Neuron (in vitro differentiated cells): ENCODE data around the gene COA5.

ENCODE experiments used
- H2AFZ ChIP-seq: one replicate; pipeline ENCODE4 v1.6.1; 2013; ENCODE audit warnings: low read depth, mild to moderate bottlenecking, inconsistent platforms, low read length, moderate library complexity
- H3K27me3 ChIP-seq: one replicate; pipeline ENCODE4 v1.6.1; 2013; ENCODE audit warnings: low read length; ENCODE audit not compliant: insufficient read depth
- H3K36me3 ChIP-seq: one replicate; pipeline ENCODE4 v1.6.1; 2013; ENCODE audit warnings: low read length; ENCODE audit not compliant: insufficient read depth
- H3K4me1 ChIP-seq: one replicate; pipeline ENCODE4 v1.6.1; 2013; ENCODE audit warnings: low read length; ENCODE audit not compliant: insufficient read depth
- H3K4me3 ChIP-seq: 2 replicates; pipeline ENCODE4 v1.5.1; 2013; ENCODE audit warnings: mild to moderate bottlenecking, low read length, moderate library complexity
- H3K9me3 ChIP-seq: one replicate; pipeline ENCODE4 v1.6.1; 2013; ENCODE audit warnings: low read length

Gene COA5

DNA sequence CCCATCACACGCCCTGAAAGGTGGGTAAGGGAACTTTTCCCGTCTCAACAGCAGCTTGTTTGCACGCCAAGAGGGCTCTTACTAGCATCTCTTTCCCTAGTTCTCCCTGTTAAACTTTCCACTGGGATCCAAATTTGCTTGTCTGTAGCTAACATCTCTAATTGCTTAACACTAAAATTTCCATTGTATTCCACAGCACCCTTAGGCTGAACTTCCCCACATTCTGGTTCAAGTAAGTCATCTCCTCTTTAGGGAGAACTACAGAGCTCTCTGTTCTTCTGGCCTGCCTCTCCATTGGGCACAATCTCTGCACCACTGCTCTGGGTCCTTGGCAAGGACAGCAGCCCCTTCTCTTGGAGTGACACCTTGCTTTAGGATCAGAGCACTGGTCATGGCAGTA, 24.0 kb upstream of the COA5 start:
- peaks cover 2% of the 10 kb centered on the region for H3K4me1 ChIP-seq
- H3K9me3 ChIP-seq = peaks cover 2% of the 10 kb centered on the region
- no peak overlapping the region for H3K4me3 ChIP-seq
- H2AFZ ChIP-seq = no peak overlapping the region
- H3K27me3 ChIP-seq = no peaks in the 10 kb centered on the region
- H3K36me3 ChIP-seq = no peaks in the 10 kb centered on the region

DNA sequence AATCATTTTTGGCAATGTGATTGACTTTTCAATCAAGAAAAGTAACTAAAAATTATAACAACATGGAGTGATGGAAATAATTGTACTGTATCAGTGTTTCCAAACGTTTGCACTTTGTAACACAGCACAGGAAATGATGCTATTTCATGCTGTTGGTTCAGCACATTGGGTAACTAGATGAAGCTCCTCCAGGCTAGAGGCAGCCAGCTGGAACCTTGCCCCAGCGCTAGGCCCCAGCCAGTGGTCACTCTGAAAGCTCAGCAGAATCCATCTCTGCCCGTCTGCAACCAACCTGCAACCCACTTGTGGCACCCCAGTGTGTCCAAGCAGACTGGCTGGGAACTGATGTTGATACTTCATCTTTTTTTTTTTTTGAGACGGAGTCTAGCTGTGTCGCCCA, 15.3 kb upstream of the COA5 start:
- H3K4me3 ChIP-seq = no peak overlapping the region
- no peaks in the 10 kb centered on the region for H3K36me3 ChIP-seq
- H3K9me3 ChIP-seq = peaks cover 3% of the 10 kb centered on the region
- no peak overlapping the region for H2AFZ ChIP-seq
- H3K27me3 ChIP-seq = no peaks in the 10 kb centered on the region
- H3K4me1 ChIP-seq = no peaks in the 10 kb centered on the region

GRCh38 chr2:98617149-98617548, 8.8 kb upstream of the COA5 start:
- H3K4me3 ChIP-seq = no peak overlapping the region
- peaks cover 54% of the 10 kb centered on the region for H3K36me3 ChIP-seq
- no peaks in the 10 kb centered on the region for H3K27me3 ChIP-seq
- H3K9me3 ChIP-seq = peaks cover 3% of the 10 kb centered on the region
- no peak overlapping the region for H2AFZ ChIP-seq
- H3K4me1 ChIP-seq = no peaks in the 10 kb centered on the region

- Histone ChIP-seq H3K27me3 (no peaks in the 10 kb centered on the region), H3K9me3 (no peaks in the 10 kb centered on the region), H3K36me3 (peaks cover 69% of the 10 kb centered on the region), H2AFZ (no peak overlapping the region), H3K4me3 (no peak overlapping the region), H3K4me1 (peaks cover 8% of the 10 kb centered on the region)
Observed at GRCh38 chr2:98615481-98615880, 7.2 kb upstream of the COA5 start.

- Histone ChIP-seq H3K9me3 (no peaks in the 10 kb centered on the region), H3K36me3 (peaks cover 75% of the 10 kb centered on the region), H3K4me3 (no peak overlapping the region), H2AFZ (no peak overlapping the region), H3K4me1 (peaks cover 21% of the 10 kb centered on the region), H3K27me3 (no peaks in the 10 kb centered on the region)
Observed at GRCh38 chr2:98614024-98614739, 5.9 kb upstream of the COA5 start.

DNA sequence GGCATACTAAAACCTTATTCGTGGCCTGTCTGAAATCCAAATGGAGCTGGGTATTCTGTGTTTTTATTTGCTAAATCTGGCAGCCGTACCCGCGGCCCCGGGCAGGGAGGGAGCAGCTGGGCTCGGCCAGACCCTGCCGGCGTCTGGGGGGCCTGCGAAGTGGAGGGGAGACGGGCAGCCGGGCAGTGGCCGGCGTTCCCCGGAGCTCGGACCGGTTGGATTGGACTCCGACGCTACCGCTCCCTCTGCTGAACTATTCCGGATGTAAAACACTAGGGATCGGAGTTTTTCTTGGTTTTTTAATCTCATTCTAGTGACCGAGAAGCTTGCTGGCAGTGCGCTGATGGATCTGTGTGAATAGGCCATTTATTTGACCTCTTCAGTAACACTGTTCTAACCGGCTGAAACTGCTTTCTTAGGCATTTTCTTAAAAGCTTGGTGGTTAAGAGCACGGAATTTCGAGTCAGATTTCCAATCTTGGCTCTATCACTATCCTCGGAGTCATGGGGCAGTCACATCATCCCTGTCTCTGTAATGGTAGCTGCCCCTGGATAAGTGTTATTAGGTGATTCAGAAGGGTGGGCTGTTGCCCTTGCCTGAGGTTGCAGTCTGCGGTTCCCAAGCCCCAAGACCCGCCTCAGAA, 771 bp upstream of the COA5 start:
- Histone ChIP-seq H3K27me3 (no peaks in the 10 kb centered on the region), H3K36me3 (peaks cover 37% of the 10 kb centered on the region), H3K4me1 (peaks cover 35% of the 10 kb centered on the region), H2AFZ (peak overlapping the region; percentile 81), H3K4me3 (peak overlapping the region; percentile 80), H3K9me3 (no peaks in the 10 kb centered on the region)

- Histone ChIP-seq H2AFZ (peak overlapping the region; percentile 81), H3K36me3 (peaks cover 30% of the 10 kb centered on the region), H3K9me3 (no peaks in the 10 kb centered on the region)
Observed at GRCh38 chr2:98607741-98608115, 584 bp downstream of the COA5 start.

DNA sequence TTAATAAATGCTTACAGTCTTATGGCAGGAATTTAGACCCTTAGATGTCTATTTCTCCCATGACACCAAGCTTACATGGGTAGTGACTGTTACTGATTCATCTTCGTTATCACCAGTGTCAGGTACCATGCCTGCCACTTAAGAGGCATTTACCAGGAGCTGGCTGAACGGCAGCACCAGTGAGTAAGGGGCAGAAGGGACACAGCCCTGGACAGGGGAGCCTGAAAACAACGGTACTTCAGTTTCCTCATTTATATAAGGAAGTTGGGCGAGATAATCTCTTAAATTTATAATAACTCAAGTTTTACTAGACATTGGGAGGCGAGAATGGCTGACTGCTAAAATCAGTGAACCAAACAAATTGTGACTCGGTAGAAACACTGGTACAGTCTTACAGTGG, 1.2 kb downstream of the COA5 start:
- Histone ChIP-seq H2AFZ (no peak overlapping the region), H3K27me3 (no peaks in the 10 kb centered on the region), H3K36me3 (peaks cover 27% of the 10 kb centered on the region), H3K9me3 (no peaks in the 10 kb centered on the region), H3K4me3 (peak overlapping the region; percentile 80), H3K4me1 (peaks cover 35% of the 10 kb centered on the region)

More at GRCh38 chr2:98607741-98608115, 584 bp downstream of the COA5 start:
- H3K27me3 ChIP-seq = no peaks in the 10 kb centered on the region
- peaks cover 35% of the 10 kb centered on the region for H3K4me1 ChIP-seq
- peak overlapping the region; percentile 80 for H3K4me3 ChIP-seq

DNA sequence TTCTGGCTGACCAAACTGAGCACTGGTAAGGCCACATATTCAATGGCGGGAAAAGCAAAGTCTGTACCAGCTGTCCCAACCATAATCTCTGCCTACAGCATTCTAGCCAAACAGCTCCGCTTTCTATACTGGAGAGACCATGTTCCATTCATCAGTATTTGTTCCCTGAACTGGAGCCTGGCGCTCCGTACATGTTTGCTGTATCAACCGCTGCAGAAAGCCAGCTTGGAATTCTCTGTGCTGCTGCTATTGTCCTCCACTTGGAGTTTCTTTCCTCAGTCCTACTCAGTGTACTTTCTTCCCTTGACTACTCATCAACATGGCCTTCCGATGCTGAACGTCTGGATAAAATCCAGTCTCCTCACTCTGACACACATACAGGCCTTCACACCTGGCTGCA, 1.9 kb downstream of the COA5 start:
- Histone ChIP-seq H3K36me3 (peaks cover 26% of the 10 kb centered on the region), H3K4me1 (peaks cover 35% of the 10 kb centered on the region), H3K27me3 (no peaks in the 10 kb centered on the region), H3K4me3 (no peak overlapping the region), H3K9me3 (no peaks in the 10 kb centered on the region), H2AFZ (no peak overlapping the region)

DNA sequence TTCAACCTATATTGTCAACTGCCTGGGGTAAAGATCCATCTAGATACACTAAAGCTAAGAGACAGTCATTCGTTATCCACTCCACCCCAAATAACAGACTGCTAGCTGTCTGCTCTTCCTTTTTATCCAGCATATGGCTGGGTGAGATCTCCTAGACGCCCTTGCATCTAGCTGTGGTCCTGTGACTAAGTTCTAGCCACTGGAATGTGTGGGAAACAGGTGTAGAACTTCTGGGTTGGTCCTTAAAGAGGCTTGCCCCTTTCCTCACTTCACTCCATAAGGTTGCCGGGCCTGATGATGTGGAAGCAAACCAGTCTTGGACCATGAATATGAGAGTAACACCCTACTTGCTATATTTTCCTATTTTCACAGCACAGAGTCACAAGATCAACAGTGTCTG, 3.2 kb downstream of the COA5 start:
- Histone ChIP-seq H3K27me3 (no peaks in the 10 kb centered on the region), H2AFZ (no peak overlapping the region), H3K4me1 (peaks cover 23% of the 10 kb centered on the region), H3K4me3 (no peak overlapping the region), H3K36me3 (peaks cover 20% of the 10 kb centered on the region), H3K9me3 (no peaks in the 10 kb centered on the region)

- Histone ChIP-seq H3K9me3 (no peaks in the 10 kb centered on the region), H3K27me3 (no peaks in the 10 kb centered on the region), H3K4me3 (no peak overlapping the region), H2AFZ (no peak overlapping the region), H3K36me3 (peaks cover 25% of the 10 kb centered on the region), H3K4me1 (peaks cover 18% of the 10 kb centered on the region)
Observed at GRCh38 chr2:98604547-98604946, 3.8 kb downstream of the COA5 start.

GRCh38 chr2:98601532-98602132, 6.7 kb downstream of the COA5 start:
- Histone ChIP-seq H3K4me3 (no peak overlapping the region), H3K4me1 (peaks cover 2% of the 10 kb centered on the region), H3K9me3 (no peaks in the 10 kb centered on the region), H3K36me3 (peaks cover 41% of the 10 kb centered on the region), H3K27me3 (no peaks in the 10 kb centered on the region), H2AFZ (no peak overlapping the region)

- no peak overlapping the region for H2AFZ ChIP-seq
- peaks cover 43% of the 10 kb centered on the region for H3K36me3 ChIP-seq
- H3K9me3 ChIP-seq = peaks cover 2% of the 10 kb centered on the region
- no peaks in the 10 kb centered on the region for H3K27me3 ChIP-seq
- no peak overlapping the region for H3K4me3 ChIP-seq
- H3K4me1 ChIP-seq = no peaks in the 10 kb centered on the region
Observed at GRCh38 chr2:98598781-98599428, 9.4 kb downstream of the COA5 start.
